Kidney (tissue), 14 donors: ENCODE data around the gene HOXC11. TPM values are rescaled to one million over a fixed set of nuclear protein-coding genes. Genes with fewer than 3 reads are reported as not detected.
A peak's percentile ranks its signal among the peaks of the same experiment; 100 is the strongest.

ENCODE experiments used
- DNase-seq, 5 donors: peaks; one replicate each; pipeline ENCODE4 v3.0.0-alpha.2; 2013 to 2020
- FAIRE-seq: peaks from 2 replicates; lab custom pipeline; 2012; peaks lifted over from hg19 to GRCh38; lab: Jason Lieb, UNC
- H3K27ac ChIP-seq, 2 donors: one replicate each; pipeline ENCODE4 v1.7.0; 2013; ENCODE audit warnings: low read depth in 2 of 2, low read length in 2 of 2, inconsistent platforms in 1 of 2
- H3K27me3 ChIP-seq: one replicate; pipeline ENCODE4 v1.7.1; 2013; ENCODE audit warnings: low read length, inconsistent platforms; ENCODE audit not compliant: control insufficient read depth, insufficient read depth
- H3K36me3 ChIP-seq, 3 donors: one replicate each; pipeline versions ENCODE4 v1.7.0 to v1.7.1; 2013; ENCODE audit warnings: low read length in 3 of 3, control low read depth in 1 of 3, inconsistent platforms in 1 of 3; ENCODE audit not compliant: insufficient read depth in 3 of 3, control insufficient read depth in 2 of 3
- H3K4me1 ChIP-seq, 3 donors: one replicate each; pipeline versions ENCODE4 v1.7.0 to v1.7.1; 2013; ENCODE audit warnings: low read length in 3 of 3, inconsistent platforms in 1 of 3, low read depth in 1 of 3; ENCODE audit not compliant: control insufficient read depth in 2 of 3, insufficient read depth in 2 of 3
- H3K4me3 ChIP-seq, 3 donors: one replicate each; pipeline versions ENCODE4 v1.7.0 to v1.8.1; 2013; ENCODE audit warnings: low read length in 3 of 3, control low read depth in 1 of 3, inconsistent platforms in 1 of 3
- H3K9ac ChIP-seq, 3 donors: one replicate each; pipeline versions ENCODE4 v1.7.0 to v1.7.1; 2013; ENCODE audit warnings: low read length in 3 of 3, control low read depth in 1 of 3, inconsistent platforms in 1 of 3
- H3K9me3 ChIP-seq, 3 donors: one replicate each; pipeline versions ENCODE4 v1.7.0 to v1.7.1; 2013; ENCODE audit warnings: low read length in 3 of 3, control low read depth in 1 of 3, inconsistent platforms in 1 of 3; ENCODE audit not compliant: control insufficient read depth in 2 of 3, insufficient read depth in 1 of 3
- CTCF ChIP-seq: IDR thresholded peaks from 3 replicates; pipeline ENCODE4 v1.5.1; 2012; ENCODE audit warnings: mild to moderate bottlenecking, moderate library complexity, borderline replicate concordance; ENCODE audit not compliant: insufficient read depth; ENCODE audit errors: extremely low read depth
- intact Hi-C: fragments of 100-400 bp; cut with DNase I; formaldehyde crosslinking; loops from one replicate; pipeline ENCODE4 v1.11.1; 2022
- polyA plus RNA-seq: library from polyadenylated mRNA; stranded (reverse); fragments of 350-450 nt; fragmentation: Illumina TruSeq; extraction: RNeasy Lipid Tissue Mini Kit (QIAGEN cat#74804); gene quantifications from one replicate; pipeline ENCODE4 v1.2.3, GENCODE V29; 2014; ENCODE audit warnings: low read depth, low replicate concordance; ENCODE audit not compliant: insufficient read depth
- total RNA-seq: library from RNA; stranded (reverse); fragmentation: NEBNext Ultra II Directional; extraction: Animal tissue kit (Norgen Biotek cat#: 25700); gene quantifications from one replicate; pipeline ENCODE4 v1.2.1, GENCODE V29; 2021
- donor health status: control.
- donor health status: control.
- donor health status: control.
- donor health status: control.
- donor health status: control.
- donor health status: DM: yes; HTN: yes; CAD: no.
- donor health status: Normal renal cell carcinoma (clear cell type).

The HOXC11 gene
- total and polyA plus RNA-seq, 2 donors from 2014 or later = 0.75 to 1.4 TPM

GRCh38 chr12:53998110-53998899 is 25.4 kb downstream of the HOXC11 start:
- Histone ChIP-seq H3K36me3 (no peaks in the 10 kb centered on the region), H3K9ac (peak overlapping the region; percentile 20 to 95 (median 49)), H3K27ac (peak overlapping the region; percentile 87 to 93), H3K27me3 (peaks cover 2% of the 10 kb centered on the region), H3K4me1 (peaks cover 0 to 18% (median 15%) of the 10 kb centered on the region in 3 donors), H3K4me3 (peak overlapping the region; percentile 2 to 88 (median 19)), H3K9me3 (no peaks in the 10 kb centered on the region)
- DNase-seq (peak in 4 of 5 donors; percentile 80 to 85 (median 84)), FAIRE-seq (no peak)
- TF ChIP-seq CTCF = no peak
- intact Hi-C loops = no loop called here

- no peak for FAIRE-seq
- Histone ChIP-seq H3K27me3 (no peaks in the 10 kb centered on the region), H3K36me3 (no peaks in the 10 kb centered on the region), H3K9me3 (no peaks in the 10 kb centered on the region), H3K27ac (peak overlapping the region; percentile 63 to 87), H3K9ac (peak overlapping the region in 2 of 3 donors; percentile 20 to 95), H3K4me1 (peaks cover 2 to 17% (median 13%) of the 10 kb centered on the region in 3 donors), H3K4me3 (peak overlapping the region in 1 of 3 donors; percentile 88)
- intact Hi-C loops = no loop called here
- DNase-seq = peak in 1 of 5 donors; percentile 65
- TF ChIP-seq CTCF = no peak
These were observed 25.9 kb downstream of the HOXC11 start for GRCh38 chr12:53998900-53999236.

- peaks cover 3 to 18% (median 11%) of the 10 kb centered on the region in 3 donors for H3K4me1 ChIP-seq
- intact Hi-C loops = loop anchor here (5.0 kb wide), 1 partner anchor 203 kb away; no protein-coding TSS in a partner anchor
- FAIRE-seq = no peak
These were observed 26.7 kb downstream of the HOXC11 start for GRCh38 chr12:53999559-54000115.

More at GRCh38 chr12:53999559-54000115, 26.7 kb downstream of the HOXC11 start:
- peak in 2 of 5 donors; percentile 87 to 95 for DNase-seq
- Histone ChIP-seq H3K27me3 (no peaks in the 10 kb centered on the region), H3K9ac (peak overlapping the region; percentile 62 to 79 (median 74)), H3K36me3 (no peaks in the 10 kb centered on the region), H3K4me3 (peak overlapping the region; percentile 75 to 88 (median 85)), H3K27ac (peak overlapping the region; percentile 83 to 97), H3K9me3 (no peaks in the 10 kb centered on the region)
- TF ChIP-seq CTCF = no peak
